ENCODE measurements around the gene PHF21A. TPM values are rescaled to one million over a fixed set of nuclear protein-coding genes. Genes with fewer than 3 reads are reported as not detected.
A peak's percentile ranks its signal among the peaks of the same experiment; 100 is the strongest.

PHF21A gene
- total RNA-seq, 2 donors from 2014 or later: 24.7 to 48.0 TPM

DNA sequence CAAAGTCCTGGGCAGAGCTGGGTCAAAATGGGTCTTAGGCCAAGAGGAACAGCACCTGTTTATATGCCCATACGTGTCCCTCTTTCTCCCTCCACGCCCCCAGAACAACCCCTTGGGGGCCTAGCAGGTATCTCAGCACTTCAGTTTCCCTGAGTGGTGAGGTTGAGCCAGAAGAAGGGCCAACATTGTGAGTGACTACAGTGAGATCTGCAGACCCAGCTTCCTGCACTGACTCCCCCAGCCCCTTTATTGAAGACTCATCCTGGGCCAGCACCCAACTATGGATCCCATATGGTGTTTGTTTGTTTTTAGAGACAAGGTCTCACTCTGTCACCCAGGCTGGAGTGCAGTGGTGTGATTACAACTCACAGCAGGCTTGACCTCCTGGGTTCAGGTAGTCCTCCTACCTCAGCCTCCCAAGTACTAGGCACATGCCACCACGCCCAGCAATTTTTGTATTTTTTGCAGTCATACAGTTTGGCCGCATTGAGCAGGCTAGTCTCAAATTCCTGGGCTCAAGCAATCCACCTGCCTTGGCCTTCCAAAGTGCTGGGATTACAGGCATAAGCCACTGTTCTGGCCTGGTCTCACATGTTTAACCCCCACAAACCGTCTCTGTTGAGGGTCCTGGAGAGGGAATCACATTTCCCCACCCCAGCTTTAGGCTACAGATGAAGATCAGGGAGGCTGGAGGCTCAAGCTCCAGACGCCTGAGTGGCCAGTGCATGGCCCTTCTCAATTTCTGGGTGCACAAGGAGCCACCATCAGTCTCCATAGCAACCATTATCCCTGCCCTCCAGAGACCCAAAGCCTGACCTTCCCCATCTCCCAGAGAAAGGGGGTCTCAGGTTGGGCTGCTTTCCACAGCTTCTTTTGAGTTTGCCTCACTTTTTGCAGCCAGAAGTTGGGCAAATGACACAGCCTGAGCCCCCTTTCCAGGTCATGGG, 200.4 kb downstream of the PHF21A start:
- Histone ChIP-seq H3K4me3 (no peak overlapping the region), H3K27me3 (replicated peaks; ENCODE audit: insufficient read depth) (no peaks in the 10 kb centered on the region), H3K9me3 (no peaks in the 10 kb centered on the region), H3K27ac (peak overlapping the region; percentile 89 to 90), H3K36me3 (no peaks in the 10 kb centered on the region), H3K4me1 (replicated peaks) (peaks cover 21% of the 10 kb centered on the region)
- TF ChIP-seq POLR2AphosphoS5 (IDR thresholded peaks at IDR 0.05) (no peak), POLR2A (IDR thresholded peaks at IDR 0.05) (no peak)
- TF ChIP-seq, protein P1, sequence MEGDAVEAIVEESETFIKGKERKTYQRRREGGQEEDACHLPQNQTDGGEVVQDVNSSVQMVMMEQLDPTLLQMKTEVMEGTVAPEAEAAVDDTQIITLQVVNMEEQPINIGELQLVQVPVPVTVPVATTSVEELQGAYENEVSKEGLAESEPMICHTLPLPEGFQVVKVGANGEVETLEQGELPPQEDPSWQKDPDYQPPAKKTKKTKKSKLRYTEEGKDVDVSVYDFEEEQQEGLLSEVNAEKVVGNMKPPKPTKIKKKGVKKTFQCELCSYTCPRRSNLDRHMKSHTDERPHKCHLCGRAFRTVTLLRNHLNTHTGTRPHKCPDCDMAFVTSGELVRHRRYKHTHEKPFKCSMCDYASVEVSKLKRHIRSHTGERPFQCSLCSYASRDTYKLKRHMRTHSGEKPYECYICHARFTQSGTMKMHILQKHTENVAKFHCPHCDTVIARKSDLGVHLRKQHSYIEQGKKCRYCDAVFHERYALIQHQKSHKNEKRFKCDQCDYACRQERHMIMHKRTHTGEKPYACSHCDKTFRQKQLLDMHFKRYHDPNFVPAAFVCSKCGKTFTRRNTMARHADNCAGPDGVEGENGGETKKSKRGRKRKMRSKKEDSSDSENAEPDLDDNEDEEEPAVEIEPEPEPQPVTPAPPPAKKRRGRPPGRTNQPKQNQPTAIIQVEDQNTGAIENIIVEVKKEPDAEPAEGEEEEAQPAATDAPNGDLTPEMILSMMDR (IDR thresholded peaks at IDR 0.05): no peak
- intact Hi-C loops (cut with DNase I): no loop called here
- DNase-seq (ENCODE audit: low spot score): no peak
- 74% methylated on average over 6 of the region's 6 CpGs for WGBS

DNA sequence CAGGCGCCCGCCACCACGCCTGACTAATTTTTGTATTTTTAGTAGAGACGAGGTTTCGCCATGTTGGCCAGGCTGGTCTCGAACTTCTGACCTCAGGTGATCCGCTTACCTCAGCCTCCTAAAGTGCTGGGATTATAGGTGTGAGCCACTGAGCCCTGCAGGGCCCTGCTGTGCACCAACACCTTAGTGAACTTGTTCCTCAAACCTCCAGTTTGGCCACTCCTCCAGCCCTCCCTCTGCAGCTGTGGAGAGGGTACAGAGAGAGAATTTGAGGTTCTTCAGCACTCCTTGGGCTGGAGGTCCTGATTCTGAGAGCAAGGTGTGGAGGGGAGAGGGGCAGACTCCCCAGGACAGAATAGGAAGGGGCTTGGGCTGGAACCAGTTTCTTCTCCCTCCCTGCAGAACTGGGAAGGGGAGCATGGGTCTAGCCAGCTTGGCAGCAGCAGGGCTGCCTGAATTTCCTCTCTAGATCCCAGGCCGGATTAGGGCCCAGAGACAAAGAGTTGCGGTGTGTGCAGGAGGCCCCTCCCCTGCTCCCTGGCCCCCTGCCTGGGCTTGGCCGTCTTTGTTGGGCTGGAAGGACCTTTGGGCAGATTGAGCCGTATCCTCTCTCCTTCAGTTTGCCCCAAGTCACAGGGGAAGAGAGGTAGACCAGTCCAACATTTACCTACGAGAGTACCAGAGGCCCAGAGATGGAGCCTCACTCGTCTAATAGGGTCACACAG, 201.3 kb downstream of the PHF21A start:
- intact Hi-C loops (cut with DNase I): loop anchor here (5.0 kb wide), 1 partner anchor 73 kb away; the partner anchor contains the start of gene CRY2
- H3K4me3 ChIP-seq: no peak overlapping the region
- H3K9me3 ChIP-seq: no peaks in the 10 kb centered on the region
- 61% methylated on average over 13 of the region's 13 CpGs for WGBS
- DNase-seq (ENCODE audit: low spot score): peak; percentile 55
- peak overlapping the region; percentile 89 to 90 for H3K27ac ChIP-seq
- H3K36me3 ChIP-seq: no peaks in the 10 kb centered on the region
- no peak for TF ChIP-seq POLR2A (IDR thresholded peaks at IDR 0.05)
- TF ChIP-seq, protein P1 (IDR thresholded peaks at IDR 0.05): no peak
- TF ChIP-seq POLR2AphosphoS5 (IDR thresholded peaks at IDR 0.05): no peak
- no peaks in the 10 kb centered on the region for H3K27me3 ChIP-seq (replicated peaks; ENCODE audit: insufficient read depth)
- peaks cover 21% of the 10 kb centered on the region for H3K4me1 ChIP-seq (replicated peaks)

DNA sequence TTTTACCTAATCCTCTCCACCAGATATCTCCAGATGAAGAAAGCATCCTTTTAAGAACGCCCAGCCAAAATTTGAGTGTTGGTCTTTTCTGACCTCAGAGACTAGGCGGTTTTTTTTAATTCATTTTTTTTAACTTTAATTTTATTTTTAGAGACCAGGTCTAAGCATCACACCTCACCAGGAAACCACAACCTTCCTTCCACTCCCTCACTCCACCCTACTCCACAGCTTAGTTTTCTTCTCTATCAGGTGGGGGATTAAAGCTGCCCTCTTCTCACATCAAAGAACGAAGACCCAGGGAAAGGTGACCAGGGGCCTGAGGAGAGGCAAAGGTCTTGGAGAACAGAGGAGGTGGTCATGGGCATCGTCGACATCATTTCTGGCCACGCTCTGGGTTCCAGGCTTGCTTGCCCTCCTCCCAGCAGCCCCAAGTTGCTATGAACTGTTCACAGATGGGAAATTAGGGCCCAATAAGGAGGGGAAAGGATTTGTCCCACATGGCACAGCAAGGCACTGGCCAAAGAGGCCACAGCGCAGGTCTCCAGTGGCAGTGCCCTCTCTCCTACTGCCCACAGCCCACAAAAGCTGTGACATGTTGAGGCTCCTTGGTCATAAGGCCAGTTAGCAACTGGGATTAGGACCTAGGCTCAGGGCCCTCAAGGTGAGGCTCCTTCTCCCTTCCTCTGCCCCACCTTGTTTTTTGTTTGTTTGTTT, 202.1 kb downstream of the PHF21A start:
- peaks cover 0 to 7% of the 10 kb centered on the region in 2 donors for H3K36me3 ChIP-seq
- H3K27me3 ChIP-seq (replicated peaks; ENCODE audit: insufficient read depth): no peaks in the 10 kb centered on the region
- H3K4me1 ChIP-seq (replicated peaks): peaks cover 21% of the 10 kb centered on the region
- WGBS: 78% methylated on average over 7 of the region's 7 CpGs
- no peaks in the 10 kb centered on the region for H3K9me3 ChIP-seq
- H3K4me3 ChIP-seq: peak overlapping the region in 1 of 2 donors; percentile 60
- TF ChIP-seq POLR2AphosphoS5 (IDR thresholded peaks at IDR 0.05): no peak
- TF ChIP-seq, protein P1 (IDR thresholded peaks at IDR 0.05): no peak
- TF ChIP-seq POLR2A (IDR thresholded peaks at IDR 0.05): no peak
- no peak for DNase-seq (ENCODE audit: low spot score)
- intact Hi-C loops (cut with DNase I): loop anchor here (5.0 kb wide), 1 partner anchor 72 kb away; the partner anchor contains the start of gene CRY2
- peak overlapping the region; percentile 89 to 90 for H3K27ac ChIP-seq

DNA sequence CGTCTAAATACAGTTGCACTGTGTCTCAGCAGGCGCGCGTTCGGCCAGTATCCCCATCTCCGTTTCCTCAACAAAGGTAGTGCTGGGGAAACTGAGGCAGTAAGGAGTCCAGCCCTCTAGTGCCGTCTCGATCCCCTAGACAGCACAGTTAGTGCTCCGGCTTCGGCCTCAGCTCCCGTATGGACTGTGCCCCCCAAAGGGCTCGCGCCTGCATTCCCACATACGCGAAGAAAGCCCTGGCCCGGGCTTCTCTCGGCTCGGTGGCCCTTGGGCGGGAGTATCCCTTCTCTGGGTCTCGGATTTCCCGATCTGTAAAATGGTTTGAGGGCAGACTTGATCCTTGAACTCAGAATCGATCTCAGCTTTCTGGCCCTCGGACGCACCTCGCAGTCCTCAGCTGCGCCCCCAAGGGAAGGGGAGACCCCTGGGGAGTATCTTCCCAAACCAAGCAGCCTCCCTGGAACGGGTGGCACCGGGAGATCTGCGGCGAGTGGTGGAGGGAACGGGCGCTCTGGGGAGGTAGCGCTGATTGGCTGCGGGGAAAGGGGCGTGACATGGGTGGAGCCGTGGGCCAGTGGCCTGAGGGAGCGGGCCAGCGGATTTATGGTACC, 202.8 kb downstream of the PHF21A start:
- WGBS: 1% methylated on average over 38 of the region's 38 CpGs
- DNase-seq (ENCODE audit: low spot score): peak; percentile 79

More for the DNA sequence above, 202.8 kb downstream of the PHF21A start:
- H3K4me3 ChIP-seq: peak overlapping the region; percentile 60 to 74
- H3K27ac ChIP-seq: peak overlapping the region; percentile 89 to 90
- H3K9me3 ChIP-seq: no peaks in the 10 kb centered on the region
- TF ChIP-seq POLR2AphosphoS5 (IDR thresholded peaks at IDR 0.05) (peak; percentile 65), POLR2A (IDR thresholded peaks at IDR 0.05) (peak; percentile 55)
- TF ChIP-seq, protein P1 (IDR thresholded peaks at IDR 0.05): no peak
- intact Hi-C loops (cut with DNase I): loop anchor here (5.0 kb wide), 1 partner anchor 71 kb away; the partner anchor contains the start of gene CRY2
- H3K27me3 ChIP-seq (replicated peaks; ENCODE audit: insufficient read depth): no peaks in the 10 kb centered on the region
- peaks cover 21% of the 10 kb centered on the region for H3K4me1 ChIP-seq (replicated peaks)
- peaks cover 0 to 10% of the 10 kb centered on the region in 2 donors for H3K36me3 ChIP-seq
